A549 (cell line): ENCODE results near the gene MDH2.
A peak's percentile ranks its signal among the peaks of the same experiment; 100 is the strongest.
"Not testable (repeated sequence)": the region's sequence is repeated elsewhere in the genome, so short reads cannot be mapped to it uniquely, and the experiment has no call there.

Experiments
- CTCF ChIP-seq: fragments of >200 bp; sonication (Bioruptor Twin); formaldehyde crosslinking; IDR thresholded peaks from 3 replicates; pipeline ENCODE4 v1.5.1; 2016
- EP300 ChIP-seq, 2 experiments: fragments of >200 bp; sonication (Bioruptor Twin); formaldehyde crosslinking; IDR thresholded peaks; 2 replicates in 1 of 2; 3 replicates in 1 of 2; pipeline ENCODE4 v1.6.1; 2016 to 2017
- ESRRA ChIP-seq: fragments of 150-350 bp; IDR thresholded peaks from 2 replicates; pipeline ENCODE4 v1.6.1; 2014; ENCODE audit warnings: mild to moderate bottlenecking, low read length, borderline replicate concordance
- GATA3 ChIP-seq: IDR thresholded peaks from 2 replicates; pipeline ENCODE4 v1.6.1; 2012; ENCODE audit warnings: borderline replicate concordance
- HDAC2 ChIP-seq: fragments of 200-600 bp; sonication (generic); IDR thresholded peaks from 2 replicates; pipeline ENCODE4 v1.6.1; 2016
- MAFK ChIP-seq: fragments of 450-650 bp; IDR thresholded peaks from 2 replicates; pipeline ENCODE4 v1.6.1; 2014; ENCODE audit not compliant: partially characterized antibody
- MAX ChIP-seq: IDR thresholded peaks from 2 replicates; pipeline ENCODE4 v1.6.1; 2012
- POLR2A ChIP-seq: IDR thresholded peaks from 2 replicates; pipeline ENCODE4 v1.6.1; 2012; ENCODE audit warnings: mild to moderate bottlenecking, low read length
- REST ChIP-seq: fragments of 200-600 bp; sonication (generic); IDR thresholded peaks from 2 replicates; pipeline ENCODE4 v1.6.1; 2016; ENCODE audit warnings: antibody characterized with exemption, mild to moderate bottlenecking, moderate library complexity
- RFX5 ChIP-seq: fragments of 450-650 bp; IDR thresholded peaks from 2 replicates; pipeline ENCODE4 v1.7.1; 2014; ENCODE audit warnings: antibody characterized with exemption, mild to moderate bottlenecking, moderate library complexity
- SMC3 ChIP-seq: fragments of >200 bp; sonication (Bioruptor Twin); formaldehyde crosslinking; IDR thresholded peaks from 3 replicates; pipeline ENCODE4 v1.6.1; 2018; ENCODE audit warnings: inconsistent platforms
- ZFP36 ChIP-seq: fragments of 450-650 bp; IDR thresholded peaks from 2 replicates; pipeline ENCODE4 v1.6.1; 2014; ENCODE audit warnings: borderline replicate concordance; ENCODE audit not compliant: partially characterized antibody

- not testable (repeated sequence) for TF ChIP-seq CTCF, REST, ZFP36, POLR2A, RFX5, MAFK, HDAC2, ESRRA
- peak; percentile 23; the same call in 1 of the 3 replicates for TF ChIP-seq SMC3
- TF ChIP-seq EP300 (IDR thresholded peaks at IDR 0.05), result peak; percentile 60 to 61; a peak in 3 of 5 replicates
- TF ChIP-seq GATA3, result peak; percentile 52; the same call in 1 of the 2 replicates
- peak; percentile 63 for TF ChIP-seq MAX
Measured at GRCh38 chr7:76087362-76087791, 39.5 kb downstream of the MDH2 start.
